Rectal smooth muscle tissue (tissue), 1 donor: ENCODE measurements around the gene CLDN20.
A peak's percentile ranks its signal among the peaks of the same experiment; 100 is the strongest.
"Not testable (repeated sequence)": the region's sequence is repeated elsewhere in the genome, so short reads cannot be mapped to it uniquely, and the experiment has no call there.

ENCODE experiments used
- H3K27ac ChIP-seq: one replicate; pipeline ENCODE4 v1.7.0; 2013; ENCODE audit warnings: low read depth, low read length, inconsistent platforms
- H3K27me3 ChIP-seq: one replicate; pipeline ENCODE4 v1.7.0; 2013; ENCODE audit warnings: low read length; ENCODE audit not compliant: control insufficient read depth, insufficient read depth
- H3K36me3 ChIP-seq: one replicate; pipeline ENCODE4 v1.7.0; 2013; ENCODE audit warnings: low read length; ENCODE audit not compliant: control insufficient read depth, insufficient read depth
- H3K4me1 ChIP-seq: one replicate; pipeline ENCODE4 v1.7.0; 2013; ENCODE audit warnings: low read length; ENCODE audit not compliant: control insufficient read depth, insufficient read depth
- H3K4me3 ChIP-seq: one replicate; pipeline ENCODE4 v1.7.0; 2013; ENCODE audit warnings: low read length
- H3K9ac ChIP-seq: one replicate; pipeline ENCODE4 v1.7.0; 2013; ENCODE audit warnings: low read length

Gene CLDN20

DNA sequence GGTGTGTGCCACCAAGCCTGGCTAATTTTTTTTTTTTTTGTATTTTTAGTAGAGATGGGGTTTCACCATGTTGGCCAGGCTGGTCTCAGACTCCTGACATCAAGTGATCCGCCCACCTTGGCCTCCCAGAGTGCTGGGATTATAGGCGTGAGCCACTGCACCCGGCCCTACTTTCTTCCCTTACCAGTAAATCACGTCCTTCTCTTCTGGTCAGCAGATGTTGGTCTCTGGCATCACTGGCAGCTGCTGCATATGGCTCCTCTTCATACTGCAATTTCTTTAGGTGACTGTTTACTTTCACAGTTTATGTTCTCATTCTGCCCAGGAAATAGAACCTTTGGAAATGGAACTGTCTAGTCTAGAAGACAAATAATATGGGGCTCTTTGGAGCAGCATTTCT lies 32.8 kb upstream of the CLDN20 start:
- H3K27me3 ChIP-seq, H3K27ac ChIP-seq, H3K4me3 ChIP-seq, H3K9ac ChIP-seq, H3K36me3 ChIP-seq: not testable (repeated sequence)
- peaks cover 20% of the 10 kb centered on the region for H3K4me1 ChIP-seq

DNA sequence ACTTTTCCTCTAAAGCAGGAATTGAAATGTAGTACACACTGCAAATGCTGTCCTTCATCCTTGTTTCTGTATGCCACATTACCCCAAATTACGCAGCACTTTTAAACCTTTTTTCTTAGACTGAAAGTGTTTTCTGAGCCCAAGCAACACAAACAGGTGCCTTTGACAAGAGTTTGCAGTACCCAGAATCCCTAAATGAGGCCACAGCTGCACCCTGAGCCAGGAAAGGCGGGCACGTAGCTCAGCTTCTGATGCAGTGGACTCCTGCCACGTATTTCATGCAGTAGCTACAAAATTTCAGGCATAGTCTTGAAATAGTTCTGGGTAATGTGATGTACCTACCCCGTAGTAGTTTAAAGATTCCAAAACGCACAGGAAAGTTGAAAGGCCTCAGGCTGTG lies 31.0 kb upstream of the CLDN20 start:
- H3K27me3 ChIP-seq = no peaks in the 10 kb centered on the region
- peak overlapping the region; percentile 56 for H3K27ac ChIP-seq
- H3K9ac ChIP-seq = no peak overlapping the region
- H3K4me3 ChIP-seq = no peak overlapping the region
- H3K36me3 ChIP-seq = no peaks in the 10 kb centered on the region
- peaks cover 20% of the 10 kb centered on the region for H3K4me1 ChIP-seq

DNA sequence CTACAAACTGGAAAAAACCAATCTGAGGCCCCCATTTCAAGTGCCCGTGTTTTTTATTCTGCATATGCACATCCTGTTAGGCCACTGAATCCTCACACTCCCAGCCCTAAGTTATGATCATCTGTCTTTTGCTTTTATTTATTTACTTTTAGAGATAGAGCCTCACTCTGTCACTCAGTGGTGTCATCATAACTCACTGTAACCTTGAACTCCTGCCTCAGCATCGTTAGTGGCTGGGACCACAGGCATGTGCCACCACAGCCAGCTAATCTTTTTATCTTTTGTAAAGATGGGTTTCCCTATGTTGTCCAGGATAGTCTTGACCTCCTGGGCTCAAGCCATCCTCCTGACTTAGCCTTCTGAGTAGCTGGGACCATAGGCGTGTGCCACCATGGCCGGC lies 29.6 kb upstream of the CLDN20 start:
- no peak overlapping the region for H3K9ac ChIP-seq
- no peaks in the 10 kb centered on the region for H3K36me3 ChIP-seq
- no peak overlapping the region for H3K4me3 ChIP-seq
- H3K27me3 ChIP-seq = no peaks in the 10 kb centered on the region
- peaks cover 14% of the 10 kb centered on the region for H3K4me1 ChIP-seq
- H3K27ac ChIP-seq = peak overlapping the region; percentile 41

DNA sequence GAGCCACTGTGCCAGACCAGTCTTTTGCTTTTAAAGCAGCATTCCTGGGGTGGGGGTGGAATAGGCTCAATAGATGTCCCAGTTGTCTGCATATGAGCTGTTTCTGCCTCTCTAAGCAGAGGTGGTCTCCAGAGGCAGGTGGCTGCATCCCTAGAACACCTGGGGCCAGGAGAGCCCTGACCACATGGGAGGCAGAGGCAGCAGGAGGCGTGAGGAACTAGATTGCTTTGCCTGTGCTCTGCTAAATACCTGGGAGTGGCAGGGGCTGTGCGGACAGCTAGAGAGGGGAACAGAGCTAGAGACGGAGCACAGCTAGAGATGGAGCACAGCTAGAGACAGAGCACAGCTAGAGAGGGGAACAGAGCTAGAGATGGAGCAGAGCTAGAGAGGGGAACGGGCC lies 29.1 kb upstream of the CLDN20 start:
- Histone ChIP-seq H3K4me3 (no peak overlapping the region), H3K27ac (peak overlapping the region; percentile 41), H3K4me1 (peaks cover 14% of the 10 kb centered on the region)

GRCh38 chr6:155235087-155235486 lies 28.7 kb upstream of the CLDN20 start:
- H3K36me3 ChIP-seq = no peaks in the 10 kb centered on the region
- no peak overlapping the region for H3K4me3 ChIP-seq
- H3K27me3 ChIP-seq = no peaks in the 10 kb centered on the region
- H3K9ac ChIP-seq = no peak overlapping the region
- H3K4me1 ChIP-seq = peaks cover 14% of the 10 kb centered on the region
- peak overlapping the region; percentile 41 for H3K27ac ChIP-seq

More for the DNA sequence above, 29.1 kb upstream of the CLDN20 start:
- Histone ChIP-seq H3K36me3 (no peaks in the 10 kb centered on the region), H3K27me3 (no peaks in the 10 kb centered on the region), H3K9ac (no peak overlapping the region)

DNA sequence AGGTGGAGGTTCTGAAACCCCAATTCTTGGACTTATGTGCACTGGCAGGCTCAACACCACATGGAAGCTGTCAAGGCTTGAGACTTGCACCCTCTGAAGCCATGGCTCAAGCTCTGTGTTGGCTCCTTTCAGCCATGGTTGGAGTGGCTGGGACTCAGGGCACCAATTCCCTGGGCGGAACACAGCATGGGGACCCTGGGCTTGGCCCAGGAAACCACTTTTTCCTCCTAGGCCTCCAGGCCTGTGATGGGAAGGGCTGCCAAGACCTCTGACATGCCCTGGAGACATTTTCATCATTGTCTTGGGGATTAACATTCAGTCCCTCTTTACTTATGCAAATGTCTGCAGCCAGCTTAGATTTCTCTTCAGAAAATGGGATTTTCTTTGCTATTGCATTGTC lies 26.2 kb upstream of the CLDN20 start:
- Histone ChIP-seq H3K27me3 (no peaks in the 10 kb centered on the region), H3K27ac (no peak overlapping the region), H3K4me3 (no peak overlapping the region), H3K4me1 (peaks cover 13% of the 10 kb centered on the region), H3K9ac (no peak overlapping the region), H3K36me3 (no peaks in the 10 kb centered on the region)

DNA sequence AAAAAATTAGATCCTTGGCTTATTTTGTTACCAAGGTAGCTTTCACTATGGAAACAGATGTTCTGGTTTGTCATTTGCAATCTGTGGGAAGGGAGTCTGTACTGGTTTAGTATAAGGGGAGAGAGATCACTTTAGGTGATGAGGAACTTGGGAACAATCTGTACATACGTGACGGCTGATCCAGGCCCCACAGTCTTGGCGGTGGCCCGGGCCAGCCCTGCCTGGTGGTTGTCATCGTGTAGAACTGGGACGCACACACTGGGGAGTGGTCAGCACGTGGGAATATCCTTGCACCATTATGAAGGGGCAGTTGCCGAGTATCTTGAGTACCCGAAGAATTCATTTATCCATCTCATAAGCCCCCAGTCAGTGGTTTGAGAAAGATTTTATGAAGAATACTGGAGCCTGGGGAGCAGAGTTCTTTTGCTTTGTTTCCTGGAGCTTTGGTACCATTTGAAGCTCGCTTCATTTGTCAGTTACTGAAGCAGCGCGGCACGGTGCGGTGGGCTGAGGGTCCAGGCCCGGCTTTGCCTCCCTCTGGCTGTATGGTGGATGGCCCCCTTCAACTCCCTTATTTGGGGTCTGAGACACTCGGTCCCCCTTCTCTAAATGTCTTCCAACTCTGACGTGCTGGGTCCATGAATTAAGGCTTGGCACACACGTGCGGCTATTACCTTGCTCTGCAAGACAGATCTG lies 22.8 kb upstream of the CLDN20 start:
- Histone ChIP-seq H3K9ac (no peak overlapping the region), H3K4me1 (peaks cover 4% of the 10 kb centered on the region), H3K27ac (peak overlapping the region; percentile 64), H3K36me3 (no peaks in the 10 kb centered on the region), H3K4me3 (no peak overlapping the region), H3K27me3 (no peaks in the 10 kb centered on the region)

DNA sequence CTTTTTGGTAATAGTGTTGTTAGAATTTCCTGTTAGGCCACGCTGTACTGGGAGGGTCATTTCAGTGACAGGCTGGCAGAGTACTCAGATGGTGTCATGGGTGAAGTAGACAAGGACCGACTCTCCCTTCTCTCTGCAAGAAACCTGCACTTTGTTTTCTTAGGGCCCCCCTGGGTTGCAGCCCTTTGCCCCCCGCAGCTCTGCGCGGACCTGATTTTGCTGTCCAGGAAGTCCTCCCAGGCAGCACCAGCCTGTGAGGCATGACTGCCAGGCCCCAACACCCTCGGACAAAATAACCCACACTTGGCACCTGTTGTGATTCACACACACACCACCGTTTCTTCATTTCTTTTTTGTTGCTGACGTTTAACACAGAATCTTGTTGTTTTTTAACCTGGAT lies 21.8 kb upstream of the CLDN20 start:
- Histone ChIP-seq H3K9ac (no peak overlapping the region), H3K4me1 (peaks cover 4% of the 10 kb centered on the region), H3K27ac (peak overlapping the region; percentile 4), H3K4me3 (no peak overlapping the region), H3K27me3 (no peaks in the 10 kb centered on the region), H3K36me3 (no peaks in the 10 kb centered on the region)

- Histone ChIP-seq H3K27ac (no peak overlapping the region), H3K4me3 (no peak overlapping the region), H3K36me3 (no peaks in the 10 kb centered on the region), H3K27me3 (no peaks in the 10 kb centered on the region), H3K4me1 (peaks cover 10% of the 10 kb centered on the region), H3K9ac (no peak overlapping the region)
Measured at GRCh38 chr6:155244434-155244833, 19.4 kb upstream of the CLDN20 start.

DNA sequence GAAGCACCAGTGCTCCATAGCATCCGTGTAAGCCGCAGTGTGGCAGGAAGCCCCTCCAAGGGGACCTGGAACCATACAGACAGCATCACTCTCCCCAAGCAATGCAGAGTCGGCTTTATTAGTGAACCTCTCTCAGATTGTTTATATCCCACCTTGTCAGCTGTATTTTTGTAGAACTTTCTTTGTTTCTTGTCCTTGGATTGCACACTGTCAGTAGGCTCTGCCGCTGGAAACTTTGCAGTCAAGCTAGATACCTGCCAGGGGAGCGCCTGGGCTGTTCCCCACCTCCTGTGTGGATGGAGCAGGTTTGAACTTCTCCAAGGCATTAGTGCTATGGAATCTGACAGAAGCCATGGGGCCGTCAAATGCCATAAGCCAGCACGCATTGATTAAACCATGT lies 18.6 kb upstream of the CLDN20 start:
- H3K27me3 ChIP-seq = no peaks in the 10 kb centered on the region
- H3K27ac ChIP-seq = no peak overlapping the region
- no peaks in the 10 kb centered on the region for H3K36me3 ChIP-seq
- H3K4me1 ChIP-seq = peaks cover 10% of the 10 kb centered on the region
- no peak overlapping the region for H3K9ac ChIP-seq
- no peak overlapping the region for H3K4me3 ChIP-seq

DNA sequence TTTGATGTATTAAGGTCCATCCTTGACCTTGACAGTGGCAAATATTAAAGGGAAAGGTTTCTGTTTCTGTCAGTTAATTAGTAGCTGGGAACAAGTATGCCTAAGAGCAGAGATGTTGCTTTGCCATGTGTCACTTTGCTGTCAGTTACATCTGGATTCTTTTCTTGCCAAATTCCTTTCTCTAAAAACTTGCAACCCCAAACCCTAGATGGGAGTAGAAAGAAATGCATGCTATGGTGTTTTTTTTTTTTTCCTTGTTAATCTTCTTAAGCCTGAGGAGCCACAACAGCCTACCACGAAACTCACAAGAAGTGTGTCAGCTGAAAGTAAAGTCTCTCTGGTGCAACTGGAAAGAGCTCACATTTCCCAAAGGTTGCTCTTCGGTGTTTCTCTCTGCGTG lies 18.0 kb upstream of the CLDN20 start:
- Histone ChIP-seq H3K9ac (no peak overlapping the region), H3K27me3 (no peaks in the 10 kb centered on the region), H3K4me1 (peaks cover 7% of the 10 kb centered on the region), H3K4me3 (no peak overlapping the region), H3K27ac (no peak overlapping the region), H3K36me3 (peaks cover 3% of the 10 kb centered on the region)

GRCh38 chr6:155246825-155247224 lies 17.0 kb upstream of the CLDN20 start:
- H3K9ac ChIP-seq = no peak overlapping the region
- no peak overlapping the region for H3K4me3 ChIP-seq
- no peaks in the 10 kb centered on the region for H3K27me3 ChIP-seq
- peaks cover 6% of the 10 kb centered on the region for H3K4me1 ChIP-seq
- peaks cover 7% of the 10 kb centered on the region for H3K36me3 ChIP-seq
- H3K27ac ChIP-seq = no peak overlapping the region

DNA sequence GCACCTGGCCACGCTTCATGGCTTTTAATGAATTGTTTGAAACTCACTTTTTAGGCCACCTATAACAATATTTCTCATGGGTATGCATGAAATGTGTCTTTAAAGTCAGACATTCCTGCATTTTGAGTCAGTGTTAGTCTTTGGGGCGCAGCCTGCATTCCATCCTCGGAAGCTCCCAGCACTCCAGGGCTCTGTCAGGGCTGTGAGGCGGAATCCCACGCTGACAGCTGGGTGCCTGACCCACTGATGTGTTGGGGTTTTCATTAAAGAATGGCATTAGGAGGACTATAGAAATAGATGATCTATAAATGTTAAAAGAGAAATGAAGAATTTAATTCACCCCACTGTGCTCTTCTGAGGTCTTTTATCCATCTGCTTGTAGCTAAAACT lies 16.2 kb upstream of the CLDN20 start:
- H3K27ac ChIP-seq = peak overlapping the region; percentile 64
- H3K4me3 ChIP-seq = no peak overlapping the region
- H3K4me1 ChIP-seq = peaks cover 6% of the 10 kb centered on the region
- H3K9ac ChIP-seq = no peak overlapping the region
- H3K36me3 ChIP-seq = peaks cover 7% of the 10 kb centered on the region
- H3K27me3 ChIP-seq = no peaks in the 10 kb centered on the region
